ENCODE measurements around the gene SNRPD3.

SNRPD3 gene

GRCh38 chr22:24567668-24568067 lies 11.9 kb downstream of the SNRPD3 start:
- DNase-seq (ENCODE audit: low read depth): no peak

GRCh38 chr22:24571266-24571665 lies 15.5 kb downstream of the SNRPD3 start:
- DNase-seq (ENCODE audit: low read depth): no peak

GRCh38 chr22:24576778-24577177 lies 21.0 kb downstream of the SNRPD3 start:
- no peak for DNase-seq (ENCODE audit: low read depth)

GRCh38 chr22:24578355-24579257 lies 22.8 kb downstream of the SNRPD3 start:
- DNase-seq (ENCODE audit: low read depth): no peak

- no peak for DNase-seq (ENCODE audit: low read depth)
Measured at GRCh38 chr22:24579258-24579601, 23.4 kb downstream of the SNRPD3 start.

GRCh38 chr22:24580276-24580675 lies 24.5 kb downstream of the SNRPD3 start:
- DNase-seq (ENCODE audit: low read depth): no peak

GRCh38 chr22:24582056-24582814 lies 26.4 kb downstream of the SNRPD3 start:
- DNase-seq (ENCODE audit: low read depth): no peak

GRCh38 chr22:24583221-24584165 lies 27.7 kb downstream of the SNRPD3 start:
- no peak for DNase-seq (ENCODE audit: low read depth)

- DNase-seq (ENCODE audit: low read depth): no peak
Measured at GRCh38 chr22:24584166-24584790, 28.5 kb downstream of the SNRPD3 start.

GRCh38 chr22:24584871-24585411 lies 29.1 kb downstream of the SNRPD3 start:
- DNase-seq (ENCODE audit: low read depth): no peak

GRCh38 chr22:24585461-24585860 lies 29.7 kb downstream of the SNRPD3 start:
- DNase-seq (ENCODE audit: low read depth): no peak

GRCh38 chr22:24585927-24586546 lies 30.2 kb downstream of the SNRPD3 start:
- DNase-seq (ENCODE audit: low read depth): no peak

GRCh38 chr22:24587251-24587650 lies 31.5 kb downstream of the SNRPD3 start:
- no peak for DNase-seq (ENCODE audit: low read depth)

- no peak for DNase-seq (ENCODE audit: low read depth)
Measured at GRCh38 chr22:24587948-24588347, 32.1 kb downstream of the SNRPD3 start.

- DNase-seq (ENCODE audit: low read depth): no peak
Measured at GRCh38 chr22:24588381-24588756, 32.6 kb downstream of the SNRPD3 start.

- no peak for DNase-seq (ENCODE audit: low read depth)
Measured at GRCh38 chr22:24588757-24589481, 33.1 kb downstream of the SNRPD3 start.

GRCh38 chr22:24589518-24590030 lies 33.8 kb downstream of the SNRPD3 start:
- no peak for DNase-seq (ENCODE audit: low read depth)

GRCh38 chr22:24590596-24591173 lies 34.9 kb downstream of the SNRPD3 start:
- no peak for DNase-seq (ENCODE audit: low read depth)

- no peak for DNase-seq (ENCODE audit: low read depth)
Measured at GRCh38 chr22:24591286-24591830, 35.6 kb downstream of the SNRPD3 start.

All from activated T-helper 9 cell treated with anti-CD3 and anti-CD28 coated beads, Interleukin-2, amount 50 U/mL, for 16 hours (primary cell).